ENCODE measurements around the gene RB1.
"Not testable (repeated sequence)": the region's sequence is repeated elsewhere in the genome, so short reads cannot be mapped to it uniquely, and the experiment has no call there.

The RB1 gene

DNA sequence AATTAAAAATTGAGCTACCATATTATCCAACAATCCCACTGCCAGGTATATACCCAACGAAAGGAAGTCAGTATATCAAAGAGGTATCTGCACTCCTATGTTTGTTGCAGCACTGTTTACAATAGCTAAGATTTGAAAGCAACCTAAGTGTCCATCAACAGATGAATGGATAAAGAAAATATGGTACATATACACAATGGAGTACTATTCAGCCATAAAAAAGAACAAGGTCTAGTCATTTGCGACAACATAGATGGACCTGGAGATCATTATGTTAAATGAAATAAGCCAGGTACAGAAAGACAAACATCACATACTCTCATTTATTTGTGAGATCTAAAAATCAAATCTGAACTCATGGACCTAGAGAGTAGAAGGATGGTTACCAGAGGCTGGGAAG is 52.0 kb downstream of the RB1 start:
- not testable (repeated sequence) for FAIRE-seq

- no peak for FAIRE-seq
Observed at GRCh38 chr13:48356750-48357149, 53.2 kb downstream of the RB1 start.

- FAIRE-seq, result no peak
Observed at GRCh38 chr13:48369988-48370387, 66.4 kb downstream of the RB1 start.

DNA sequence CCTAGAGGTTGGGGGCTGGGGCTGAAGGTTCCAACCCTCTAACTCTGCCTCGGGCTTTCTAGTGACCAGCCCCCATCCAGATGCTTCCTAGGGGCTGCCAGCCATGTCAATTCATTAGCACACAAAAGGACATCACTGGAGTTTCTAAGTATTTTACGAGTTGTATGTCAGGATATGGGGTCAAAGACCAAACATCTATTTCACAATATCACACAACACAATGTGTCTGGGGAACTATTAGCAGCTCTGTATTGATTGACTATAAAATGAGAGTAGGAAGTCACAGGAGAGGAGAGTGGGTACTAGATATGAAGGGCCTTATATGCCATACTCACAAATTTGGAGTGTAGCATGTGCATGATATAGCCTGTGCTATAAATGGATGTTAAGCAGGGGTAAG is 67.3 kb downstream of the RB1 start:
- no peak for FAIRE-seq

DNA sequence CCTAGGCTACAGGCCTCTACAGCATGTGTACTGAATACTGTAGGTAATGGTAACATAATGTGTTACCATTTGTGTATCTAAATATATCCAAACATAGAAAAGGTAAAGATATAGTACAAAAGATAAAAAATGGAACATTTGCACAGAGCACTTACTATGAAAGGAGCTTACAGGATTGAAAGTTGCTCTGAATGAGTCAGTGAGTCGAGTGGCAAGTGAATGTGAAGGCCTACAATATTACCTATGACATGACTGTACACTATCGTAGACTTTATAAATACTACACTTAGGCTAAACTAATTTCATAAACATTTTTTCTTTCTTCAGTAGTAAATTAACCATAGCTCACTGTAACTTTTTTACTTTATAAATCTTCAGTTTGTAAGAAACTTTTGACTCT is 74.3 kb downstream of the RB1 start:
- FAIRE-seq, result no peak

DNA sequence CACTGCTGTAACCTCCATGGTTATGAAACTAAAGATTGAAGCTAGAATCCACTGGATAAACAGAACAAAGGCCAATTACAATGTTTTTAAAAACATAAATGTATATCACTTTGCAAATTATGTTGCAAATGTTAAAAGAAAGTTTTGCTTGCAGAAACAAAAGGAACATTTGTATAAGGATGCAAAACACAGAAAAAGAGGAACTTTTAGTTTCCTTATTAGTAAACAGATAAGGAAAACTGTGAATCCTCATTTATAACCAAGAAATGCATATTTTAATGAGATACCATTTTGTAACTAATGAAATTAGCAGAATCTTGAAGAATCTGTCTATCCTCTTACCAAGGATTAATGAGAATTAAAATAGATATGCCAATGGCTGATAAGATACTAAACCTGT is 77.0 kb downstream of the RB1 start:
- FAIRE-seq, result no peak

GRCh38 chr13:48383384-48383783 is 79.8 kb downstream of the RB1 start:
- FAIRE-seq, result no peak

GRCh38 chr13:48386816-48387215 is 83.3 kb downstream of the RB1 start:
- no peak for FAIRE-seq

DNA sequence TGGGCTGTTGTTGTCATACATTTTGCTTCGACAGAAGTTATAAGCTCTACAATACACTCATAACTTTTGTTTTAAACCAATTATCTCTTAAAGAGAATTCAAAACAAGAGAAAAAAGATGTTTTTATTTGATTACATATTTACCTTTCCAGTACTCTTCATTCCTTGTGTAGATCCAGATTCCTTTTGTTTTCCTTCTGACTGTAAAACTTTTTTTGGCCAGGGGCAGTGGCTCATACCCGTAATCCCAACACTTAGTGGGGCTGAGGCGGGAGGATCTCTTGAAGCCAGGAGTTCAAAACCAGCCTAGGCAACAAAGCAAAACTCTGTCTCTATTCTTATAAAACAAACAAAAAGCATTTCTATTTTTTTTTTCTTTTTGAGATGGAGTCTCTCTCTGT is 87.7 kb downstream of the RB1 start:
- FAIRE-seq, result no peak

DNA sequence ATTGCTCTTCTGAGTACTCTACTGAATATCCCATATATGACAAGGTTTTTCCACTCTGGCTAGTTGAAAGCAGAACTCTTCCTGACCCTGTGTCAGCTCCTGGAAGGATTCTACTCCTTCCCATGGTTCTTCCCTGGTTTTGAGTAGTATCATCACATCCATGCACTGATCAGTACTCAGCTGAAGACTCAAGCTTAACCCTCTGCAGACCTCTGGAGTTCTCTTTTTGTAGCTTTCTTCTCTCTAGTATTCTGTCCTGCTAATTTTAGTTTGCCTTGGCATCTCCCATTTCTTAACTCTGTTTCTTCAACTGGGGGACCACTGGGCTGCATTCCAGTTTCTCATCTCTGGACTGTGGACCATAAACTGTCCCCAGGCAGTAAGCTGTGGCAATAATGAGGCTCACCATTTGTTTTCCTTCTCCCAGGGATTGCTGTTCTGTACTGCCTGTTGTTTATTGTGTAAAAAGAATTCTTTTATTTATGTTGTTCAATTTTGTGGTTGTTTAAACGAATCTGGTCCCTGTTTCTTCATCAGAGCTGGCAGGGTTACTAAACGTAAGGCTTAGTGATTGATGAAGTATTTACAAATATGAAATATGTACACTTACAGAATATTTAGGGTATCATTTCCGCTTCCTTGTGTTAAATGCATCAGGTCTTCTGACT is 89.6 kb downstream of the RB1 start:
- FAIRE-seq, result no peak

GRCh38 chr13:48393698-48394085 is 90.1 kb downstream of the RB1 start:
- FAIRE-seq, result no peak

GRCh38 chr13:48397744-48398143 is 94.2 kb downstream of the RB1 start:
- FAIRE-seq, result no peak

GRCh38 chr13:48398450-48399095 is 95.0 kb downstream of the RB1 start:
- FAIRE-seq, result no peak

GRCh38 chr13:48400090-48400694 is 96.6 kb downstream of the RB1 start:
- no peak for FAIRE-seq

GRCh38 chr13:48400850-48401291 is 97.3 kb downstream of the RB1 start:
- no peak for FAIRE-seq

- FAIRE-seq, result no peak
Observed at GRCh38 chr13:48401480-48401879, 97.9 kb downstream of the RB1 start.

GRCh38 chr13:48402325-48402932 is 98.9 kb downstream of the RB1 start:
- FAIRE-seq, result no peak

DNA sequence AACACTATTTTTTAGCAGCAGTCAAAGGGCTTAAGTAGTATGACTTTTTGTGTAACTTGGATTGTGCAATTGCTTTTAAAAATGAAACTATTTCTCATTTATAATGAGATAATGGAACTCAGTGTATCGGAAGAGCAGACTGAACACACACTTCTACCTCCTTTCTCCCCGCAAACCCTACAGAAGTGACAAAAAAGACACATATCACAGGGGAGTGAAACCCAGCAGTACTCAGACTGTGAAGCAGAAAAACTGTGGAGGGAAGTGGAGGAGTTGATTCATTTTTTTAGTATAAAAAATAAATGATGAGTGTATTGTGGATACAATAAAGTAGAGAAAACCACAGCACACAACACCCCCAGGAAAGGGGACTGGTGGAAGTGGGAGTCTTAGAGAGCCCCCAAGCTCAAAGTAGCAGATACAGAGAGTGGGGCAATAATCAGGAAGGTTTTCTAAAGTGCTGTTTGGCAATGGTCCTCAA is 99.6 kb downstream of the RB1 start:
- no peak for FAIRE-seq

GRCh38 chr13:48403913-48404312 is 100.4 kb downstream of the RB1 start:
- FAIRE-seq, result no peak

GRCh38 chr13:48404952-48405351 is 101.4 kb downstream of the RB1 start:
- no peak for FAIRE-seq

DNA sequence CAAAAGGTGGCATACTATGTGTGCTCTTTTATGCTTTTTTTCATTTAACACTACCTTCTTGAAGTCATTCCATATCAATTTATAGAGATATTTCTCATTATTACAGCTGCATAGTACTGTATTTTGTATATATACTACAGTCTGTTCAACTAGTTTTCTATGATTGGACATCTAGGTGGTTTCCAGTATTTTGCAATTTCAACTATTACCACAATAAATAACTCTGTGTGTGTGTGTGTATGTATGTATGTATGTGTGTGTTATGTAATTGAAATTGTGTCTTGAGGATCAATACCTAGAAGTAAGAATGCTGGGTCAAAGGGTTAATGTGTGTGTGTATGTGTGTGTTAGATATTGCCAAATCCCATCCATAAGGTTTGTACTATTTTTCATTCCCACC is 102.3 kb downstream of the RB1 start:
- no peak for FAIRE-seq

DNA sequence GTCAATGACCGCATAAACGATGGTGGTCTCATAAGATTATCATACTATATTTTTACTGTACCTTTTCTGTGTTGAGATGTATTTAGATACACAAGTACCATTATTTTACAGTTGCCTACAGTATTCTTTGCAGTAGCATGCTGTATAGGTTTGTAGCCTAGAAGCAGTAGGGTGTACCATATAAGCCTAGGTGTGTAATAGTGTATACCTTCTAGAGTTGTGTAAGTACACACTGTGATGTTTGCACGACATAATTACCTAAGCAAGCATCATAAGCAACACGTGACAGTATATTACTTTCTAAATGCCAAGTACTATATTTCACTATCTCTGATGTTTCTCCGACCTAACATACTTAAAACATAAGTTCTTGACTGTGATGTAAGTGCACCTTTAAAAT is 106.6 kb downstream of the RB1 start:
- FAIRE-seq, result no peak

DNA sequence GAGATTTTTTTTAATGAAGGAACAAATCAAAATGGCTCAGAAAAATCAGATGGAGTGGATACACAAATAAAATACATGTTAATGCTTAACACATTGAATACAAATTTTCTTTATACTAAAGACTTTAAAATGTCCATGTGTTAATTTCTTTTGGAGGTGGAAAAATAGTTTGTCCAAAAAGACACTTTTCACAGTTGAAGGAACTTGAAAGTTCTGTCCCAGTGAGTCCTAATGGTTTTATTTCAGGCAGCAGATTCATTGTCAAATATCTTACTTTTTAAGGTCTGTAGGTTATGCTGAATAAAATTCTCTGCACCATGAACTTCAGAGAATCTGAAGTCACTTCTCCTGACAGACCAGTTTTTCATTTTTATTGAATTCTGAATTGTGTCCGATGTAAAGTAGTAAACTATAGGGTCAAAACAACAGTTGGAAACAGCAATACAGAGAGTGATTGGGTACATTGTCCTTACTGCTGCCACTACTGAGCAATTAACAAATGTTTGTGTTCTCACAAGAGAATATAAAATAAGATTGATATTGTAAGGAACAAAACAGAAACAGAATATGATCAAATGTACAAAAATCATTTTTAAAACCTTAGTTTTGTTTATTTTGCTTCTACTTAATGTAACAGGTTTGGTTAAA is 107.7 kb downstream of the RB1 start:
- no peak for FAIRE-seq
